Spinal cord (tissue), 10 donors: ENCODE measurements around the gene POPDC3. TPM values are rescaled to one million over a fixed set of nuclear protein-coding genes. Genes with fewer than 3 reads are reported as not detected.

ENCODE experiments used
- DNase-seq, 6 donors: peaks; one replicate each; pipeline versions ENCODE4 v3.0.0 to v3.0.0-alpha.2; 2013 to 2015; ENCODE audit warnings: low spot score in 6 of 6, low read depth in 4 of 6
- H3K27ac ChIP-seq: one replicate; pipeline ENCODE4 v1.5.1; 2013; ENCODE audit warnings: low read depth, low read length, control low read depth
- H3K27me3 ChIP-seq: one replicate; pipeline ENCODE4 v1.6.1; 2013; ENCODE audit warnings: low read length; ENCODE audit not compliant: control insufficient read depth, insufficient read depth
- H3K36me3 ChIP-seq: one replicate; pipeline ENCODE4 v1.6.1; 2013; ENCODE audit warnings: low read length; ENCODE audit not compliant: control insufficient read depth, insufficient read depth
- H3K4me1 ChIP-seq: one replicate; pipeline ENCODE4 v1.6.1; 2013; ENCODE audit warnings: low read length; ENCODE audit not compliant: control insufficient read depth, insufficient read depth
- H3K4me3 ChIP-seq: one replicate; pipeline ENCODE4 v1.5.1; 2013; ENCODE audit warnings: low read depth, low read length, control low read depth
- H3K9me3 ChIP-seq: one replicate; pipeline ENCODE4 v1.6.1; 2013; ENCODE audit warnings: low read length; ENCODE audit not compliant: control insufficient read depth, insufficient read depth
- WGBS: methylation state at CpG from one replicate; pipeline ENCODE4 v1.1.5; 2013; ENCODE audit warnings: missing lambda C conversion rate; ENCODE audit not compliant: insufficient coverage; 5-methylcytosine and 5-hydroxymethylcytosine counted together
- polyA plus RNA-seq, 2 donors: library from polyadenylated mRNA; unstranded; fragments of 120-200 nt; gene quantifications; one replicate each; pipeline ENCODE4 v1.2.1, GENCODE V29; 2013; ENCODE audit not compliant: insufficient read length in 2 of 2
- total RNA-seq, 2 donors: library from RNA; depleted of rRNA in 1 of 2; stranded (reverse); fragments of 120-200 nt in 1 of 2; fragments of >200 nt in 1 of 2; gene quantifications; one replicate each; pipeline versions ENCODE4 v1.2.3 to v1.2.4, GENCODE V29; 2013 to 2014
- donor health status: healthy.

Gene POPDC3
- total and polyA plus RNA-seq, 4 donors = 1.8 to 9.0 (median 5.3) TPM

- whole genome bisulfite sequencing = no CpG with 5 or more reads among the region's 3 CpGs
- DNase-seq = peak in 2 of 6 donors; percentile 48 to 84
- H3K4me1 ChIP-seq = no peaks in the 10 kb centered on the region
- no peaks in the 10 kb centered on the region for H3K9me3 ChIP-seq
- H3K27me3 ChIP-seq = no peaks in the 10 kb centered on the region
- no peaks in the 10 kb centered on the region for H3K36me3 ChIP-seq
- H3K27ac ChIP-seq = no peak overlapping the region
- no peak overlapping the region for H3K4me3 ChIP-seq
These were observed 68.7 kb downstream of the POPDC3 start for GRCh38 chr6:105111105-105111504.

GRCh38 chr6:105109955-105110895, 69.6 kb downstream of the POPDC3 start:
- no peaks in the 10 kb centered on the region for H3K36me3 ChIP-seq
- no CpG with 5 or more reads among the region's 8 CpGs for WGBS
- H3K9me3 ChIP-seq = no peaks in the 10 kb centered on the region
- H3K4me3 ChIP-seq = no peak overlapping the region
- peak in 1 of 6 donors; percentile 18 for DNase-seq
- no peaks in the 10 kb centered on the region for H3K4me1 ChIP-seq
- no peak overlapping the region for H3K27ac ChIP-seq
- no peaks in the 10 kb centered on the region for H3K27me3 ChIP-seq

- DNase-seq = no peak
- H3K27me3 ChIP-seq = no peaks in the 10 kb centered on the region
- H3K27ac ChIP-seq = no peak overlapping the region
- H3K9me3 ChIP-seq = no peaks in the 10 kb centered on the region
- H3K4me1 ChIP-seq = no peaks in the 10 kb centered on the region
- 93% methylated on average over 2 of the region's 7 CpGs for WGBS
- H3K36me3 ChIP-seq = no peaks in the 10 kb centered on the region
- H3K4me3 ChIP-seq = no peak overlapping the region
These were observed 71.1 kb downstream of the POPDC3 start for GRCh38 chr6:105108631-105109262.

Other genes with a start within 250 kb of the POPDC3 start
- gene LIN28B, start 222.9 kb downstream of the POPDC3 start, total RNA-seq = 1 to 10 TPM in 1 of 2 donors, under 1 TPM in 1; 0.44 to 1.7 TPM
- 1 to 10 TPM in 1 of 2 donors, under 1 TPM in 1; 0.80 to 1.4 TPM for gene LIN28B, start 222.9 kb downstream of the POPDC3 start, polyA plus RNA-seq
- gene PREP, start 223.1 kb upstream of the POPDC3 start, total RNA-seq = 10 to 100 TPM; 21.5 to 33.6 TPM
- 10 to 100 TPM; 37.0 to 40.4 TPM for gene PREP, start 223.1 kb upstream of the POPDC3 start, polyA plus RNA-seq